GM23338 (cell line): ENCODE data around the gene NLRC5. TPM values are rescaled to one million over a fixed set of nuclear protein-coding genes. Genes with fewer than 3 reads are reported as not detected.

Source experiments
- ATAC-seq: fragments of 200-7000 bp; cut with Tn5 transposase; 3 replicates; pipeline ENCODE4 v1.9.1; 2020
- DNase-seq: peaks from one replicate; pipeline ENCODE4 v3.0.0-alpha.2; 2015; ENCODE audit warnings: low spot score
- H2AFZ ChIP-seq: fragments of 200-600 bp; sonication (generic); 2 replicates; pipeline ENCODE4 v1.8.0; 2016; ENCODE audit warnings: antibody characterized with exemption, mild to moderate bottlenecking, moderate library complexity
- H3F3A ChIP-seq: fragments of 200-600 bp; sonication (generic); replicated peaks from 2 replicates; pipeline ENCODE4 v1.8.0; 2017; ENCODE audit warnings: antibody characterized with exemption, mixed run types, low read depth
- H3K27ac ChIP-seq: fragments of 200-600 bp; sonication (generic); 2 replicates; pipeline ENCODE4 v1.6.1; 2016; ENCODE audit warnings: low read depth
- H3K27me3 ChIP-seq: fragments of 200-600 bp; sonication (generic); 2 replicates; pipeline ENCODE4 v1.8.0; 2016; ENCODE audit warnings: mild to moderate bottlenecking, mixed run types, moderate library complexity; ENCODE audit not compliant: insufficient read depth
- H3K36me3 ChIP-seq: fragments of 200-600 bp; sonication (generic); 2 replicates; pipeline ENCODE4 v1.8.0; 2016; ENCODE audit warnings: mild to moderate bottlenecking; ENCODE audit not compliant: insufficient read depth
- H3K4me1 ChIP-seq: fragments of 200-600 bp; sonication (generic); 2 replicates; pipeline ENCODE4 v1.8.0; 2016; ENCODE audit warnings: mild to moderate bottlenecking, moderate library complexity; ENCODE audit not compliant: insufficient read depth
- H3K4me2 ChIP-seq: fragments of 200-600 bp; sonication (generic); 2 replicates; pipeline ENCODE4 v1.7.1; 2017; ENCODE audit warnings: mixed run types
- H3K4me3 ChIP-seq: fragments of 200-600 bp; sonication (generic); 2 replicates; pipeline ENCODE4 v1.6.1; 2016; ENCODE audit warnings: mixed run types
- H3K79me2 ChIP-seq: fragments of 200-600 bp; sonication (generic); replicated peaks from 2 replicates; pipeline ENCODE4 v1.8.0; 2017; ENCODE audit warnings: mild to moderate bottlenecking; ENCODE audit not compliant: insufficient read depth
- H3K9me2 ChIP-seq: fragments of 200-600 bp; sonication (generic); 2 replicates; pipeline ENCODE4 v1.8.0; 2017; ENCODE audit not compliant: insufficient read depth
- H4K20me1 ChIP-seq: fragments of 200-600 bp; sonication (generic); replicated peaks from 2 replicates; pipeline ENCODE4 v1.8.0; 2017; ENCODE audit warnings: mild to moderate bottlenecking; ENCODE audit not compliant: insufficient read depth
- H3K27ac Mint-ChIP-seq: 2 replicates; pipeline ENCODE4 v1.8.0; 2020; ENCODE audit warnings: inconsistent platforms, mild to moderate bottlenecking, moderate library complexity, mixed read lengths
- H3K27me3 Mint-ChIP-seq: 3 replicates; pipeline ENCODE4 v1.8.0; 2022; ENCODE audit warnings: low read depth, mild to moderate bottlenecking, moderate library complexity, mixed read lengths, inconsistent platforms; ENCODE audit not compliant: insufficient read depth, poor library complexity
- H3K36me3 Mint-ChIP-seq: 3 replicates; pipeline ENCODE4 v1.8.0; 2021; ENCODE audit warnings: low read depth, mild to moderate bottlenecking, inconsistent platforms, moderate library complexity, mixed read lengths
- H3K4me1 Mint-ChIP-seq: 3 replicates; pipeline ENCODE4 v1.8.0; 2020; ENCODE audit warnings: mild to moderate bottlenecking, inconsistent platforms, mixed read lengths
- H3K4me3 Mint-ChIP-seq: 3 replicates; pipeline ENCODE4 v1.8.0; 2021; ENCODE audit warnings: moderate library complexity, mild to moderate bottlenecking, inconsistent platforms, mixed read lengths
- H3K9me3 Mint-ChIP-seq: 3 replicates; pipeline ENCODE4 v1.8.0; 2020; ENCODE audit warnings: moderate library complexity, mild to moderate bottlenecking, inconsistent platforms, mixed read lengths
- EZH2 ChIP-seq: fragments of 200-600 bp; sonication (generic); IDR thresholded peaks from one replicate; pipeline ENCODE4 v1.8.0; 2017; ENCODE audit warnings: antibody characterized with exemption, mild to moderate bottlenecking, low read depth; ENCODE audit not compliant: unreplicated experiment
- EZH2phosphoT487 ChIP-seq: fragments of 200-600 bp; sonication (generic); IDR thresholded peaks from one replicate; pipeline ENCODE4 v1.8.1; 2018; ENCODE audit warnings: antibody characterized with exemption; ENCODE audit not compliant: unreplicated experiment
- JUNB ChIP-seq: IDR thresholded peaks from one replicate; pipeline ENCODE4 v1.6.1; 2016; ENCODE audit warnings: antibody characterized with exemption; ENCODE audit not compliant: unreplicated experiment
- NANOG ChIP-seq: IDR thresholded peaks from 2 replicates; pipeline ENCODE4 v1.6.1; 2016; ENCODE audit warnings: antibody characterized with exemption, borderline replicate concordance
- STAT1 ChIP-seq: IDR thresholded peaks from one replicate; pipeline ENCODE4 v1.6.1; 2016; ENCODE audit warnings: antibody characterized with exemption; ENCODE audit not compliant: unreplicated experiment
- ZNF114 ChIP-seq: fragments of 250-450 bp; sonication (Bioruptor Pico); IDR thresholded peaks from 2 replicates; pipeline ENCODE4 v1.5.0; 2020; ENCODE audit warnings: mild to moderate bottlenecking, moderate library complexity
- ZNF331 ChIP-seq: fragments of 250-450 bp; sonication (Bioruptor Pico); IDR thresholded peaks from 2 replicates; pipeline ENCODE4 v1.5.0; 2020; ENCODE audit warnings: low read depth, mild to moderate bottlenecking, moderate library complexity
- polyA plus RNA-seq: library from polyadenylated mRNA; unstranded; fragments of >200 nt; fragmentation: Nextera tagmentation; extraction: Ambion mirVana; gene quantifications from 2 replicates; pipeline ENCODE4 v1.2.1, GENCODE V29; 2016
- total RNA-seq: library from RNA; depleted of rRNA; stranded (reverse); fragments of >200 nt; shearing (Covaris generic); gene quantifications from 2 replicates; pipeline ENCODE4 v1.2.3, GENCODE V29; 2014
- TF ChIP-seq, protein P1 (sequence below): fragments of 250-450 bp; sonication (Bioruptor Pico); IDR thresholded peaks from 2 replicates; pipeline ENCODE4 v1.5.0; 2020; ENCODE audit warnings: mild to moderate bottlenecking, moderate library complexity

The NLRC5 gene
- total and polyA plus RNA-seq, 2 experiments from 2014 or later: 2.3 to 3.9 TPM

DNA sequence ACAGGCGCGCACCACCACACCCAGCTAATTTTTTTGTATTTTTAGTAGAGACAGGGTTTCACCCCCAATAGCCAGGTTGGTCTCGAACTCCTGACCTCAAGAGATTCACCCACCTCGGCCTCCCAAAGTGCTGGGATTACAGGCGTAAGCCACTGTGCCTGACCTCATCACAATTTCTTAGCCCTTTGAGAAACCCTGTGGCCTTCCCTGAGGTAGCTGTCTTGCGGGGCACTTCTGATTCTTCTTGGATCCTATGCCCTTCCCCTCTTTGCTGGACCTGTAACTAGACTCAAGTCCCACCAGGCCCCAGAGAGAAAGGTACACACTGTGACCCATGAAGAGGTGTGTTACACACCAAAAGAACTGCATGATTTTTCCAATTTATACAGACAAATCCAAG, 41.1 kb upstream of the NLRC5 start (continued):
- TF ChIP-seq, protein P1, sequence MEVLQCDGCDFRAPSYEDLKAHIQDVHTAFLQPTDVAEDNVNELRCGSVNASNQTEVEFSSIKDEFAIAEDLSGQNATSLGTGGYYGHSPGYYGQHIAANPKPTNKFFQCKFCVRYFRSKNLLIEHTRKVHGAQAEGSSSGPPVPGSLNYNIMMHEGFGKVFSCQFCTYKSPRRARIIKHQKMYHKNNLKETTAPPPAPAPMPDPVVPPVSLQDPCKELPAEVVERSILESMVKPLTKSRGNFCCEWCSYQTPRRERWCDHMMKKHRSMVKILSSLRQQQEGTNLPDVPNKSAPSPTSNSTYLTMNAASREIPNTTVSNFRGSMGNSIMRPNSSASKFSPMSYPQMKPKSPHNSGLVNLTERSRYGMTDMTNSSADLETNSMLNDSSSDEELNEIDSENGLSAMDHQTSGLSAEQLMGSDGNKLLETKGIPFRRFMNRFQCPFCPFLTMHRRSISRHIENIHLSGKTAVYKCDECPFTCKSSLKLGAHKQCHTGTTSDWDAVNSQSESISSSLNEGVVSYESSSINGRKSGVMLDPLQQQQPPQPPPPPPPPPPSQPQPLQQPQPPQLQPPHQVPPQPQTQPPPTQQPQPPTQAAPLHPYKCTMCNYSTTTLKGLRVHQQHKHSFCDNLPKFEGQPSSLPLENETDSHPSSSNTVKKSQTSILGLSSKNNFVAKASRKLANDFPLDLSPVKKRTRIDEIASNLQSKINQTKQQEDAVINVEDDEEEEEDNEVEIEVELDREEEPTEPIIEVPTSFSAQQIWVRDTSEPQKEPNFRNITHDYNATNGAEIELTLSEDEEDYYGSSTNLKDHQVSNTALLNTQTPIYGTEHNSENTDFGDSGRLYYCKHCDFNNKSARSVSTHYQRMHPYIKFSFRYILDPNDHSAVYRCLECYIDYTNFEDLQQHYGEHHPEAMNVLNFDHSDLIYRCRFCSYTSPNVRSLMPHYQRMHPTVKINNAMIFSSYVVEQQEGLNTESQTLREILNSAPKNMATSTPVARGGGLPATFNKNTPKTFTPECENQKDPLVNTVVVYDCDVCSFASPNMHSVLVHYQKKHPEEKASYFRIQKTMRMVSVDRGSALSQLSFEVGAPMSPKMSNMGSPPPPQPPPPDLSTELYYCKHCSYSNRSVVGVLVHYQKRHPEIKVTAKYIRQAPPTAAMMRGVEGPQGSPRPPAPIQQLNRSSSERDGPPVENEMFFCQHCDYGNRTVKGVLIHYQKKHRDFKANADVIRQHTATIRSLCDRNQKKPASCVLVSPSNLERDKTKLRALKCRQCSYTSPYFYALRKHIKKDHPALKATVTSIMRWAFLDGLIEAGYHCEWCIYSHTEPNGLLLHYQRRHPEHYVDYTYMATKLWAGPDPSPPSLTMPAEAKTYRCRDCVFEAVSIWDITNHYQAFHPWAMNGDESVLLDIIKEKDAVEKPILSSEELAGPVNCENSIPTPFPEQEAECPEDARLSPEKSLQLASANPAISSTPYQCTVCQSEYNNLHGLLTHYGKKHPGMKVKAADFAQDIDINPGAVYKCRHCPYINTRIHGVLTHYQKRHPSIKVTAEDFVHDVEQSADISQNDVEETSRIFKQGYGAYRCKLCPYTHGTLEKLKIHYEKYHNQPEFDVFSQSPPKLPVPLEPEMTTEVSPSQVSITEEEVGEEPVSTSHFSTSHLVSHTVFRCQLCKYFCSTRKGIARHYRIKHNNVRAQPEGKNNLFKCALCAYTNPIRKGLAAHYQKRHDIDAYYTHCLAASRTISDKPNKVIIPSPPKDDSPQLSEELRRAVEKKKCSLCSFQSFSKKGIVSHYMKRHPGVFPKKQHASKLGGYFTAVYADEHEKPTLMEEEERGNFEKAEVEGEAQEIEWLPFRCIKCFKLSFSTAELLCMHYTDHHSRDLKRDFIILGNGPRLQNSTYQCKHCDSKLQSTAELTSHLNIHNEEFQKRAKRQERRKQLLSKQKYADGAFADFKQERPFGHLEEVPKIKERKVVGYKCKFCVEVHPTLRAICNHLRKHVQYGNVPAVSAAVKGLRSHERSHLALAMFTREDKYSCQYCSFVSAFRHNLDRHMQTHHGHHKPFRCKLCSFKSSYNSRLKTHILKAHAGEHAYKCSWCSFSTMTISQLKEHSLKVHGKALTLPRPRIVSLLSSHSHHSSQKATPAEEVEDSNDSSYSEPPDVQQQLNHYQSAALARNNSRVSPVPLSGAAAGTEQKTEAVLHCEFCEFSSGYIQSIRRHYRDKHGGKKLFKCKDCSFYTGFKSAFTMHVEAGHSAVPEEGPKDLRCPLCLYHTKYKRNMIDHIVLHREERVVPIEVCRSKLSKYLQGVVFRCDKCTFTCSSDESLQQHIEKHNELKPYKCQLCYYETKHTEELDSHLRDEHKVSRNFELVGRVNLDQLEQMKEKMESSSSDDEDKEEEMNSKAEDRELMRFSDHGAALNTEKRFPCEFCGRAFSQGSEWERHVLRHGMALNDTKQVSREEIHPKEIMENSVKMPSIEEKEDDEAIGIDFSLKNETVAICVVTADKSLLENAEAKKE: no peak
- TF ChIP-seq NANOG: no peak
- TF ChIP-seq ZNF331 (CRISPR knock-in tag): no peak
- TF ChIP-seq EZH2: no peak
- no peak for TF ChIP-seq ZNF114 (CRISPR knock-in tag)

DNA sequence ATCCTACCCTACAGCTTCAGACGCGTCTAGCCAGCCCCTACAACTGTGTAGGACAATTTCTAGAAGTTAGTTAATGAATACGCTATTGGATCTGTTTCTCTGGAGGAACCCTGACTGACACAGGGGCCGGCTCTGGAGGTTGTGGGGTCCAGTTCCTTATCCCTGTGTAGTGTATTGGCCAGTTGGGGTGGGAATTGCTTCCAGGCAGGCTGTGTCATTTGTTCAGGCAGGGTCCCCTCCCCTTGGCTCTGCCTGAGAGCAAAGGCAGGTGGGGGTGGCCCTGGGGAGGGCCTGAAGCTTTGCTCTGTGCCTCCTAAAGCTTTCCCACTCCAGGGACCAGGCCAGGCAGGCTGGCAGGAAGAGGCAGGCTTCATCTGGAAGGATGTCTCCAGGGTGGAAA, 39.3 kb upstream of the NLRC5 start:
- Mint-ChIP-seq H3K27me3 (peaks cover 14% of the 10 kb centered on the region), H3K36me3 (peaks cover 1% of the 10 kb centered on the region; the same call in 1 of the 3 replicates), H3K9me3 (peaks cover under 1% of the 10 kb centered on the region; the same call in 1 of the 3 replicates), H3K4me3 (no peak overlapping the region), H3K27ac (no peak overlapping the region), H3K4me1 (peaks cover 9% of the 10 kb centered on the region; the same call in 2 of the 3 replicates)
- H3K4me1 ChIP-seq: no peaks in the 10 kb centered on the region
- no peak overlapping the region for H3K27ac ChIP-seq
- no peak for ATAC-seq
- H2AFZ ChIP-seq: no peak overlapping the region
- H4K20me1 ChIP-seq: no peaks in the 10 kb centered on the region
- H3K4me2 ChIP-seq: no peak overlapping the region
- H3K9me2 ChIP-seq: no peaks in the 10 kb centered on the region
- DNase-seq: no peak
- no peaks in the 10 kb centered on the region for H3K79me2 ChIP-seq
- H3F3A ChIP-seq: no peaks in the 10 kb centered on the region
- H3K36me3 ChIP-seq: no peaks in the 10 kb centered on the region
- H3K27me3 ChIP-seq: no peaks in the 10 kb centered on the region
- no peak overlapping the region for H3K4me3 ChIP-seq
- no peak for TF ChIP-seq NANOG
- TF ChIP-seq JUNB: no peak
- TF ChIP-seq ZNF331 (CRISPR knock-in tag): no peak
- no peak for TF ChIP-seq ZNF114 (CRISPR knock-in tag)
- no peak for TF ChIP-seq EZH2phosphoT487
- no peak for TF ChIP-seq STAT1
- TF ChIP-seq, protein P1: no peak
